Upper lobe of left lung (tissue), 6 donors: ENCODE data around the gene PHF2. TPM values are rescaled to one million over a fixed set of nuclear protein-coding genes. Genes with fewer than 3 reads are reported as not detected.
A peak's percentile ranks its signal among the peaks of the same experiment; 100 is the strongest.

ENCODE experiments used
- ATAC-seq, 2 donors: fragments of 200-7000 bp; cut with Tn5 transposase; one replicate each; pipeline ENCODE4 v1.9.1; 2022; ENCODE audit warnings: mild to moderate bottlenecking in 2 of 2, moderate library complexity in 2 of 2; ENCODE audit not compliant: low FRiP score in 2 of 2
- DNase-seq, 2 donors: peaks; one replicate each; pipeline ENCODE4 v3.0.0-alpha.2; 2019 to 2020
- H3K27ac ChIP-seq, 4 donors: fragments of 200-600 bp; sonication (generic); one replicate each; pipeline ENCODE4 v1.5.1; 2016 to 2019
- H3K27me3 ChIP-seq, 4 donors: fragments of 200-600 bp; sonication (generic); one replicate each; pipeline ENCODE4 v1.5.1; 2017 to 2019
- H3K36me3 ChIP-seq, 4 donors: fragments of 200-600 bp; sonication (generic); one replicate each; pipeline ENCODE4 v1.5.1; 2016 to 2019
- H3K4me1 ChIP-seq, 4 donors: fragments of 200-600 bp; sonication (generic); one replicate each; pipeline ENCODE4 v1.5.1; 2018 to 2019
- H3K4me3 ChIP-seq, 4 donors: fragments of 200-600 bp; sonication (generic); one replicate each; pipeline ENCODE4 v1.5.1; 2017 to 2019; ENCODE audit warnings: mild to moderate bottlenecking in 2 of 4, moderate library complexity in 1 of 4
- H3K9me3 ChIP-seq, 4 donors: fragments of 200-600 bp; sonication (generic); one replicate each; pipeline ENCODE4 v1.5.1; 2018 to 2019
- EP300 ChIP-seq, 4 donors: sonication (generic); formaldehyde crosslinking; IDR thresholded peaks; one replicate each; pipeline ENCODE4 v1.5.1; 2017; ENCODE audit warnings: antibody characterized with exemption in 4 of 4, control low read depth in 2 of 4
- POLR2A ChIP-seq, 4 donors: fragments of 450-650 bp; IDR thresholded peaks; one replicate each; pipeline ENCODE4 v1.5.1; 2016 to 2017; ENCODE audit warnings: antibody characterized with exemption in 4 of 4, mild to moderate bottlenecking in 2 of 4
- POLR2AphosphoS5 ChIP-seq, 2 donors: sonication (generic); formaldehyde crosslinking; IDR thresholded peaks; one replicate each; pipeline ENCODE4 v1.5.1; 2017; ENCODE audit warnings: antibody characterized with exemption in 2 of 2
- WGBS, 2 donors: methylation state at CpG; one replicate each; pipeline ENCODE4 v1.1.5; 2017 to 2018; 5-methylcytosine and 5-hydroxymethylcytosine counted together
- total RNA-seq, 6 donors: library from RNA; depleted of rRNA in 4 of 6; stranded (reverse); fragments of >200 nt in 4 of 6; gene quantifications; one replicate each; pipeline versions ENCODE4 v1.1.0 to v1.2.1, GENCODE V29; 2016 to 2021
- TF ChIP-seq, protein P1 (sequence below), 6 experiments: fragments of 450-650 bp in 4 of 6; fragments of 200-600 bp in 2 of 6; sonication (generic) in 2 of 6; IDR thresholded peaks; one replicate each; pipeline ENCODE4 v1.5.1; 2016 to 2019; ENCODE audit warnings: antibody characterized with exemption in 6 of 6
- donor health status: DM: no; HTN: no; CAD: no; lungs with moderate emphysema.
- donor health status: DM: no; HTN: yes; CAD: no; lungs with severe emphysema.

The PHF2 gene
- total RNA-seq, 6 donors from 2014 or later, result 33.6 to 41.7 (median 37.9) TPM

GRCh38 chr9:93677048-93677571 is 100.7 kb downstream of the PHF2 start:
- TF ChIP-seq POLR2AphosphoS5 (IDR thresholded peaks at IDR 0.05) (no peak), POLR2A (IDR thresholded peaks at IDR 0.05) (no peak), EP300 (IDR thresholded peaks at IDR 0.05) (no peak)
- no peaks in the 10 kb centered on the region for H3K9me3 ChIP-seq
- H3K4me1 ChIP-seq, result no peaks in the 10 kb centered on the region
- H3K27ac ChIP-seq, result no peak overlapping the region
- no peak for ATAC-seq
- 94 to 100% methylated on average over 3 to 12 of the region's 12 CpGs for WGBS, 2 donors
- no peak overlapping the region for H3K4me3 ChIP-seq
- H3K36me3 ChIP-seq, result peaks cover 0 to 60% (median 52%) of the 10 kb centered on the region in 4 donors
- DNase-seq, result peak in 1 of 2 donors; percentile 73
- H3K27me3 ChIP-seq, result no peaks in the 10 kb centered on the region

GRCh38 chr9:93677641-93678136 is 101.3 kb downstream of the PHF2 start:
- Histone ChIP-seq H3K4me3 (no peak overlapping the region), H3K27me3 (no peaks in the 10 kb centered on the region), H3K27ac (no peak overlapping the region), H3K36me3 (peaks cover 0 to 59% (median 52%) of the 10 kb centered on the region in 4 donors), H3K4me1 (no peaks in the 10 kb centered on the region), H3K9me3 (no peaks in the 10 kb centered on the region)
- WGBS, 2 donors, result 94% methylated on average over 16 of the region's 16 CpGs
- TF ChIP-seq POLR2AphosphoS5 (IDR thresholded peaks at IDR 0.05) (no peak), POLR2A (IDR thresholded peaks at IDR 0.05) (no peak), EP300 (IDR thresholded peaks at IDR 0.05) (no peak)
- TF ChIP-seq, protein P1, sequence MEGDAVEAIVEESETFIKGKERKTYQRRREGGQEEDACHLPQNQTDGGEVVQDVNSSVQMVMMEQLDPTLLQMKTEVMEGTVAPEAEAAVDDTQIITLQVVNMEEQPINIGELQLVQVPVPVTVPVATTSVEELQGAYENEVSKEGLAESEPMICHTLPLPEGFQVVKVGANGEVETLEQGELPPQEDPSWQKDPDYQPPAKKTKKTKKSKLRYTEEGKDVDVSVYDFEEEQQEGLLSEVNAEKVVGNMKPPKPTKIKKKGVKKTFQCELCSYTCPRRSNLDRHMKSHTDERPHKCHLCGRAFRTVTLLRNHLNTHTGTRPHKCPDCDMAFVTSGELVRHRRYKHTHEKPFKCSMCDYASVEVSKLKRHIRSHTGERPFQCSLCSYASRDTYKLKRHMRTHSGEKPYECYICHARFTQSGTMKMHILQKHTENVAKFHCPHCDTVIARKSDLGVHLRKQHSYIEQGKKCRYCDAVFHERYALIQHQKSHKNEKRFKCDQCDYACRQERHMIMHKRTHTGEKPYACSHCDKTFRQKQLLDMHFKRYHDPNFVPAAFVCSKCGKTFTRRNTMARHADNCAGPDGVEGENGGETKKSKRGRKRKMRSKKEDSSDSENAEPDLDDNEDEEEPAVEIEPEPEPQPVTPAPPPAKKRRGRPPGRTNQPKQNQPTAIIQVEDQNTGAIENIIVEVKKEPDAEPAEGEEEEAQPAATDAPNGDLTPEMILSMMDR (IDR thresholded peaks at IDR 0.05), result no peak
- ATAC-seq (no peak), DNase-seq (no peak)

DNA sequence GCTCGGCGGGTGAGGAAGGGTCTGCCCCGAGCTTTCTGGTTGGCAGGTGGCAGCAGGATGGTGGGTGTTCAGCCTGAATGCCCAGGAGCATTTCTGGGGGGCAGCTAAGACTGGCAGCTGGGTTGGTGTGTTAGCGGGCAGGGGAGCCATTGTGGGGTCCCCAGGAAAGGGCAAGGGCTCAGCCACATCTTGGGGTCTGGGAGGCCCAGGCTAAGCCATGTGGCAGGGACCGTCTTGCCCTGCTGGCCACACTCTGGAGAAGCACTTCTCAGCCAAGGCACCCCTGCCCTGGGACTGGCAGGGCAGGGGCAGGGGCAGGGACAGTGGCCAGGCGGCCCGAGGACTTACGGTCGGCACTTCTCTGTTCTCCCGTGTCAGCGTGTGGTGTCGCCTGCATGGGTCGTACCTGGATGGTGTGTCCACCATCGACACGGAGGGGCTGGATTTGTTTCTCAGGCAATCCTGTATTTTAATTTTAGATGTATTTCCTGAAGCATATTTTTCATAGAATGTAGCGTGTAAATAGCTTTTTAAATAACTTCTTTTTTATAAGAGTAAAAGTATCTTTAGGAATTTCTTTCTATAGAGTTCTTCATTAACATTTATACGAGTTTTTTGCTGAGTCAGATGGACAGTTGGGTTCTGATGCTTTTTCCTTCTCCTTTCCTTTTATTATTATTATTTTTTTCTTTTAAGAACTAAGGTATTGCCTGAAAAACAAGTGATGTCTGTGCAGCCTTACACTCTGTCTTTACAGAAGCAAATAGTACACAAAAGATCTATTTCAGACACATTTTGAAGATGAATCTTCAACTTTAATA is 102.0 kb downstream of the PHF2 start:
- Histone ChIP-seq H3K36me3 (peaks cover 0 to 52% (median 49%) of the 10 kb centered on the region in 4 donors), H3K9me3 (no peaks in the 10 kb centered on the region), H3K4me3 (no peak overlapping the region), H3K27ac (no peak overlapping the region), H3K4me1 (no peaks in the 10 kb centered on the region), H3K27me3 (no peaks in the 10 kb centered on the region)
- peak in 1 of 2 donors; percentile 19 for DNase-seq
- 87 to 88% methylated on average over 17 of the region's 17 CpGs for WGBS, 2 donors
- TF ChIP-seq, protein P1 (IDR thresholded peaks at IDR 0.05), result no peak
- no peak for TF ChIP-seq POLR2A (IDR thresholded peaks at IDR 0.05)
- no peak for TF ChIP-seq POLR2AphosphoS5 (IDR thresholded peaks at IDR 0.05)
- no peak for TF ChIP-seq EP300 (IDR thresholded peaks at IDR 0.05)
- ATAC-seq, result no peak

- Histone ChIP-seq H3K4me1 (no peaks in the 10 kb centered on the region), H3K27ac (no peak overlapping the region), H3K4me3 (no peak overlapping the region), H3K36me3 (peaks cover 0 to 38% (median 36%) of the 10 kb centered on the region in 4 donors), H3K27me3 (no peaks in the 10 kb centered on the region), H3K9me3 (no peaks in the 10 kb centered on the region)
- no peak for TF ChIP-seq EP300 (IDR thresholded peaks at IDR 0.05)
- no peak for TF ChIP-seq POLR2A (IDR thresholded peaks at IDR 0.05)
- TF ChIP-seq, protein P1 (IDR thresholded peaks at IDR 0.05), result no peak
- no peak for TF ChIP-seq POLR2AphosphoS5 (IDR thresholded peaks at IDR 0.05)
- DNase-seq (no peak), ATAC-seq (no peak)
- 80 to 86% methylated on average over 13 to 18 of the region's 18 CpGs for WGBS, 2 donors
These were observed 103.4 kb downstream of the PHF2 start for GRCh38 chr9:93679536-93680442.
